Uterus (tissue), 2 donors: Measurements from ENCODE around the gene SMYD4.

Experiments used
- CTCF ChIP-seq, 4 experiments: fragments of 200-600 bp in 2 of 4; fragments of 450-650 bp in 2 of 4; sonication (generic) in 2 of 4; IDR thresholded peaks; one replicate each; pipeline ENCODE4 v1.5.1; 2016 to 2019; ENCODE audit warnings: antibody characterized with exemption in 4 of 4, mild to moderate bottlenecking in 2 of 4, moderate library complexity in 1 of 4
- POLR2A ChIP-seq, 2 donors: fragments of 450-650 bp; IDR thresholded peaks; one replicate each; pipeline ENCODE4 v1.6.1; 2016; ENCODE audit warnings: antibody characterized with exemption in 2 of 2, mild to moderate bottlenecking in 1 of 2, moderate library complexity in 1 of 2

- TF ChIP-seq POLR2A (IDR thresholded peaks at IDR 0.05): no peak
- no peak for TF ChIP-seq CTCF (IDR thresholded peaks at IDR 0.05)
Measured at GRCh38 chr17:1852327-1852726, 22.6 kb upstream of the SMYD4 start.
